Heart left ventricle (tissue), 13 donors: ENCODE results near the gene MYBPC1.

Source experiments
- POLR2A ChIP-seq, 2 donors: fragments of 450-650 bp; IDR thresholded peaks; one replicate each; pipeline ENCODE4 v1.6.1; 2017; ENCODE audit warnings: antibody characterized with exemption in 2 of 2, mild to moderate bottlenecking in 2 of 2, moderate library complexity in 2 of 2
- TF ChIP-seq, protein P1 (sequence below), 12 donors: fragments of 200-600 bp; sonication (generic) in 4 of 12; IDR thresholded peaks; one replicate each; pipeline versions ENCODE4 v1.5.0 to v1.8.0; 2018 to 2022; ENCODE audit warnings: antibody characterized with exemption in 12 of 12, mild to moderate bottlenecking in 5 of 12
- donor health status: ischemic (EF 13 %, LVEDD 7.1; RV severe dilation, severe dysfunction).
- donor health status: DM: no; HTN: yes; CAD: no.
- donor health status: DM: no; HTN: no; CAD: no.
- donor health status: ischemic (EF 25% LVEDD 6.9; RV normal size, moderate dysfunction).
- donor health status: ischemic (EF 25% LVEDD 5.7; RV mildly dilated, moderate dysfunction).
- donor health status: ischemic (EF 35%, LVEDD 5.7; RV mildly dilated, moderate dysfunction).
- donor health status: nonischemic (EF 11% LVEDD 7.7; RV severe dilation, severe dysfunction).
- donor health status: DM: yes; HTN: yes; CAD: no.
- donor health status: PGD.
- donor health status: ischemic (EF 29% LVEDD 5.4; RV normal size, mild dysfunction).
- donor health status: nonischemic (EF 23%, LVEDD 6.1; RV moderate dilation, normal function).

DNA sequence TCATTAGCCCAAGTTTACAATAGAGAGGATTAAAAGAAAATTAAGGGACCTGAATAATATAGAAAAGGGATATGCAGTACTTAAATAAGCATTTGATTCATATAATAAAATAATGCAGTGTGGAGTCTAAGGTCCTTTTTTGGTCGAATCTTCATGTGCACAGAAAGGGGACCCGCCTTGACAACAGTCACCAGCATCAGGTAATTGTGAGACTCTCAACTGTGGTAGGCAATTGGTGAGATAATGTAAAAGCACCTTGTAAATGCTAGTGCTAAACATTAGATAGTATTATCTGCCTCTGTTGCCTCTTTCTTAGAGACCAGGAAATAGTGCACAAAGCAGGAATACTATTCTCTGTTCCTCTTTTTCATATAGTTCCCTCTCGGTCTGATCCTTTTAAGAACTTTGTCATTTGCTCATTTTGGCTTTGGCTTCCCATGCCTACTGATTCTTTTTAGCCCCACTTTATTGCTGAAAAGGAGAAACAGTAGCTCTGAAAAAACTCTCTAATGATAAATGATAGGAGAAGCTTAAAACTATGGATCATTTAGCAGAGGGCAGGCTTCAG lies 120.2 kb downstream of the MYBPC1 start:
- TF ChIP-seq, protein P1, sequence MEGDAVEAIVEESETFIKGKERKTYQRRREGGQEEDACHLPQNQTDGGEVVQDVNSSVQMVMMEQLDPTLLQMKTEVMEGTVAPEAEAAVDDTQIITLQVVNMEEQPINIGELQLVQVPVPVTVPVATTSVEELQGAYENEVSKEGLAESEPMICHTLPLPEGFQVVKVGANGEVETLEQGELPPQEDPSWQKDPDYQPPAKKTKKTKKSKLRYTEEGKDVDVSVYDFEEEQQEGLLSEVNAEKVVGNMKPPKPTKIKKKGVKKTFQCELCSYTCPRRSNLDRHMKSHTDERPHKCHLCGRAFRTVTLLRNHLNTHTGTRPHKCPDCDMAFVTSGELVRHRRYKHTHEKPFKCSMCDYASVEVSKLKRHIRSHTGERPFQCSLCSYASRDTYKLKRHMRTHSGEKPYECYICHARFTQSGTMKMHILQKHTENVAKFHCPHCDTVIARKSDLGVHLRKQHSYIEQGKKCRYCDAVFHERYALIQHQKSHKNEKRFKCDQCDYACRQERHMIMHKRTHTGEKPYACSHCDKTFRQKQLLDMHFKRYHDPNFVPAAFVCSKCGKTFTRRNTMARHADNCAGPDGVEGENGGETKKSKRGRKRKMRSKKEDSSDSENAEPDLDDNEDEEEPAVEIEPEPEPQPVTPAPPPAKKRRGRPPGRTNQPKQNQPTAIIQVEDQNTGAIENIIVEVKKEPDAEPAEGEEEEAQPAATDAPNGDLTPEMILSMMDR (IDR thresholded peaks at IDR 0.05), result no peak
- no peak for TF ChIP-seq POLR2A (IDR thresholded peaks at IDR 0.05)
